GM12878 (cell line): Measurements from ENCODE around the gene FAM193A. TPM values are rescaled to one million over a fixed set of nuclear protein-coding genes. Genes with fewer than 3 reads are reported as not detected.

ENCODE experiments used
- ATAC-seq: fragments of 200-7000 bp; cut with Tn5 transposase; 3 replicates; pipeline ENCODE4 v1.9.1; 2020; ENCODE audit warnings: mild to moderate bottlenecking, moderate library complexity
- BruUV-seq: library from RNA; stranded (reverse); fragments of 400-500 nt; replicated peaks from 2 replicates; lab custom pipeline; 2021; lab: Mats Ljungman, UMichigan
- CTCF ChIA-PET: fragments of 300-600 bp; sonication (Branson Sonifier 250); formaldehyde crosslinking; extraction: SDS; loops from one replicate; lab custom pipeline; 2021; ENCODE audit warnings: inconsistent platforms; lab: Yijun Ruan, JAX
- POLR2A ChIA-PET: fragments of 350-600 bp; formaldehyde crosslinking; extraction: SDS; loops from one replicate; lab custom pipeline; 2021; ENCODE audit warnings: inconsistent platforms; lab: Charles Lee
- RAD21 ChIA-PET: fragments of 300-600 bp; sonication (Branson Sonifier 250); formaldehyde crosslinking; loops from one replicate; lab custom pipeline; 2023; ENCODE audit warnings: antibody characterized with exemption; ENCODE audit not compliant: unreplicated experiment; lab: Charles Lee
- SMC1A ChIA-PET: fragments of 300-600 bp; sonication (Branson Sonifier 250); formaldehyde crosslinking; loops from one replicate; lab custom pipeline; 2023; ENCODE audit not compliant: unreplicated experiment, uncharacterized antibody; lab: Charles Lee
- DNase-seq: peaks from one replicate; pipeline ENCODE4 v3.0.0-alpha.2; 2011; ENCODE audit warnings: low read depth, low spot score
- FAIRE-seq: peaks from 3 replicates; lab custom pipeline; 2011; peaks lifted over from hg19 to GRCh38; lab: Jason Lieb, UNC
- H2AFZ ChIP-seq: 2 replicates; pipeline ENCODE4 v1.6.0; 2011; ENCODE audit warnings: low read depth, low read length, control low read depth; ENCODE audit not compliant: control insufficient read depth
- H3K27ac ChIP-seq: 2 replicates; pipeline ENCODE4 v1.5.1; 2011; ENCODE audit warnings: control low read depth; ENCODE audit not compliant: control insufficient read depth, insufficient read depth
- H3K27me3 ChIP-seq, 2 experiments: replicated peaks in 1 of 2; 2 replicates each; pipeline versions ENCODE4 v1.6.0 to v1.6.1; 2011; ENCODE audit warnings: low read length in 1 of 2; ENCODE audit not compliant: control insufficient read depth in 2 of 2, insufficient read depth in 2 of 2
- H3K36me3 ChIP-seq, 2 experiments: 2 replicates each; pipeline ENCODE4 v1.5.1; 2011; ENCODE audit warnings: low read length in 1 of 2; ENCODE audit not compliant: control insufficient read depth in 2 of 2, insufficient read depth in 2 of 2
- H3K4me1 ChIP-seq: 2 replicates; pipeline ENCODE4 v1.6.1; 2011; ENCODE audit warnings: mild to moderate bottlenecking, low read length, moderate library complexity, mixed read lengths; ENCODE audit not compliant: control insufficient read depth, insufficient read depth
- H3K4me2 ChIP-seq: 2 replicates; pipeline ENCODE4 v1.6.0; 2011; ENCODE audit warnings: control low read depth; ENCODE audit not compliant: control insufficient read depth, insufficient read depth
- H3K4me3 ChIP-seq: fragments of 200-600 bp; sonication (generic); 2 replicates; pipeline ENCODE4 v1.5.1; 2016
- H3K79me2 ChIP-seq: 2 replicates; pipeline ENCODE4 v1.6.0; 2011; ENCODE audit warnings: low read length; ENCODE audit not compliant: control insufficient read depth, insufficient read depth
- H3K9ac ChIP-seq: 2 replicates; pipeline ENCODE4 v1.8.0; 2011; ENCODE audit warnings: low read length, control low read depth, mixed read lengths; ENCODE audit not compliant: control insufficient read depth, insufficient read depth
- H3K9me3 ChIP-seq: replicated peaks from 3 replicates; pipeline ENCODE4 v1.5.1; 2011; ENCODE audit warnings: mild to moderate bottlenecking, low read length; ENCODE audit not compliant: control insufficient read depth, insufficient read depth
- H4K20me1 ChIP-seq: 2 replicates; pipeline ENCODE4 v1.6.0; 2011; ENCODE audit not compliant: control insufficient read depth, insufficient read depth
- CREM ChIP-seq: IDR thresholded peaks from 2 replicates; pipeline ENCODE4 v1.6.1; 2014; ENCODE audit warnings: antibody characterized with exemption, low read depth
- DPF2 ChIP-seq: fragments of 450-650 bp; IDR thresholded peaks from 2 replicates; pipeline ENCODE4 v1.6.1; 2017; ENCODE audit warnings: mild to moderate bottlenecking
- MEF2A ChIP-seq: IDR thresholded peaks from 2 replicates; pipeline ENCODE4 v1.6.1; 2011; ENCODE audit warnings: low read depth, mild to moderate bottlenecking, low read length, moderate library complexity; ENCODE audit not compliant: insufficient read depth
- NBN ChIP-seq: fragments of 450-650 bp; IDR thresholded peaks from 2 replicates; pipeline ENCODE4 v1.6.1; 2016
- NFIC ChIP-seq: IDR thresholded peaks from 2 replicates; pipeline ENCODE4 v1.6.1; 2012; ENCODE audit warnings: low read depth, mild to moderate bottlenecking, inconsistent platforms, low read length, moderate library complexity
- NFYA ChIP-seq: IDR thresholded peaks from 2 replicates; pipeline ENCODE4 v1.6.1; 2011; ENCODE audit warnings: low read depth, mild to moderate bottlenecking, low read length, improper control_type of control experiment, borderline replicate concordance
- NR2C2 ChIP-seq: IDR thresholded peaks from 2 replicates; pipeline ENCODE4 v1.6.1; 2011; ENCODE audit warnings: borderline replicate concordance, low read depth; ENCODE audit not compliant: control insufficient read depth, insufficient read length
- RUNX3 ChIP-seq: IDR thresholded peaks from 2 replicates; pipeline ENCODE4 v1.6.1; 2012; ENCODE audit warnings: low read length, inconsistent platforms
- SMC3 ChIP-seq: IDR thresholded peaks from 2 replicates; pipeline ENCODE4 v1.6.1; 2011; ENCODE audit warnings: low read length, improper control_type of control experiment, borderline replicate concordance
- SPI1 ChIP-seq: IDR thresholded peaks from 2 replicates; pipeline ENCODE4 v1.6.1; 2011; ENCODE audit warnings: low read depth, mild to moderate bottlenecking, low read length, moderate library complexity, borderline replicate concordance; ENCODE audit not compliant: insufficient read depth
- YBX1 ChIP-seq: fragments of 450-650 bp; IDR thresholded peaks from 2 replicates; pipeline ENCODE4 v1.6.1; 2016; ENCODE audit warnings: antibody characterized with exemption
- ZNF207 ChIP-seq: fragments of 450-650 bp; IDR thresholded peaks from 2 replicates; pipeline ENCODE4 v1.6.1; 2014; ENCODE audit warnings: antibody characterized with exemption, mild to moderate bottlenecking, borderline replicate concordance
- ZSCAN29 ChIP-seq: fragments of 450-650 bp; IDR thresholded peaks from 2 replicates; pipeline ENCODE4 v1.6.1; 2017; ENCODE audit warnings: mild to moderate bottlenecking, moderate library complexity
- WGBS: methylation state at CpG from one replicate; pipeline ENCODE4 v1.1.6; 2016; ENCODE audit warnings: low lambda C conversion rate; ENCODE audit not compliant: insufficient replicate concordance, insufficient coverage; ENCODE audit errors: missing lambda C conversion rate; 5-methylcytosine and 5-hydroxymethylcytosine counted together
- in situ Hi-C: fragments of 300-500 bp; cut with MboI; formaldehyde crosslinking; loops from 9 replicates; pipeline ENCODE4 v1.14.3; 2018; ENCODE audit warnings: mixed read lengths
- intact Hi-C: fragments of 100-400 bp; cut with micrococcal nuclease; formaldehyde crosslinking; loops from one replicate; pipeline ENCODE4 v1.14.2; 2022; ENCODE audit not compliant: unreplicated experiment
- polyA plus RNA-seq, 11 experiments: library from polyadenylated mRNA; depleted of rRNA in 4 of 11; unstranded in 6 of 11; stranded (reverse) in 5 of 11; fragments of >200 nt; fragmentation: Nextera tagmentation in 4 of 11; fragmentation: Illumina TruSeq in 1 of 11; extraction: Ambion mirVana in 4 of 11; extraction: Trizol in 1 of 11; gene quantifications; 1 replicate in 1 of 11; 2 replicates in 10 of 11; pipeline versions ENCODE4 v1.2.1 to v1.2.3, GENCODE V29; 2011 to 2016; ENCODE audit warnings: inconsistent platforms in 2 of 11, missing spikeins in 2 of 11, low read depth in 1 of 11
- total RNA-seq, 4 experiments: library from RNA; depleted of rRNA in 3 of 4; stranded (reverse); fragments of >200 nt in 3 of 4; fragmentation: Illumina TruSeq in 1 of 4; extraction: Trizol in 1 of 4; gene quantifications; 2 replicates each; pipeline versions ENCODE4 v1.2.1 to v1.2.3, GENCODE V29; 2013 to 2021
- TF ChIP-seq, protein P1 (sequence below): fragments of 450-650 bp; IDR thresholded peaks from 2 replicates; pipeline ENCODE4 v1.6.1; 2018; ENCODE audit warnings: borderline replicate concordance, mild to moderate bottlenecking; ENCODE audit not compliant: partially characterized antibody

The FAM193A gene
- total and polyA plus RNA-seq, 10 of the 15 experiments (the other 5 are each of a cell fraction or from before 2014, with no cell fraction given): 0.52 to 23.3 (median 7.4) TPM

DNA sequence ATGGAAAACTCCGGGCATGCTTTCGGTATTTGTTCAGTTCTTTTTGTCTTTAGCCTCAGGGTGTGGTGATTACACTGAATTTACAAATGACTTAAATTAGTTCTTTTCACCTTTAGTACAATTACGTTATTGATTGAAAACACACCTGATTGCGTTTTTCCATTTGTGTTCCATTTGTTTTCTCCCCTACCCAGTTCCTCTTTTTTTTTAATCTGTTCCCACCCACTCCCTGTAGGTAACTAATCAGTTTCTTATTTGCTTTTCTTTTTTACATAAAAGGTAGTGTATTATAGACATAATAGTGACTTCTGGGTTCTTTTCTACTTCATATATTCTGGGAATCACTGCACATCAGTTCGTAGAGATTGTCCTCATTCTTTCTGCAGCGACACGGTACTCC is 166.3 kb downstream of the FAM193A start:
- intact Hi-C loops: no loop called here
- Histone ChIP-seq H3K9me3 (no peaks in the 10 kb centered on the region), H3K4me3 (no peak overlapping the region), H2AFZ (no peak overlapping the region), H3K79me2 (no peaks in the 10 kb centered on the region), H3K27me3 (no peaks in the 10 kb centered on the region), H3K9ac (no peak overlapping the region), H3K4me2 (no peak overlapping the region), H4K20me1 (no peaks in the 10 kb centered on the region), H3K27ac (no peak overlapping the region), H3K4me1 (no peaks in the 10 kb centered on the region; the same call in 1 of the 2 replicates), H3K36me3 (peaks cover 17 to 23% of the 10 kb centered on the region in 2 experiments)
- in situ Hi-C loops: no loop called here
- FAIRE-seq (no peak), ATAC-seq (no peak), DNase-seq (no peak)
- ChIA-PET POLR2A (no interaction called here), SMC1A (no interaction called here), RAD21 (no interaction called here), CTCF (no interaction called here)
- TF ChIP-seq CREM: no peak
- no peak for TF ChIP-seq YBX1
- no peak for TF ChIP-seq ZSCAN29
- TF ChIP-seq DPF2: no peak
- peak; percentile 43; the same call in 1 of the 2 replicates for TF ChIP-seq SPI1
- TF ChIP-seq NFYA: no peak
- WGBS: 86% methylated on average over 7 of the region's 7 CpGs
- no TSS peak for BruUV-seq

DNA sequence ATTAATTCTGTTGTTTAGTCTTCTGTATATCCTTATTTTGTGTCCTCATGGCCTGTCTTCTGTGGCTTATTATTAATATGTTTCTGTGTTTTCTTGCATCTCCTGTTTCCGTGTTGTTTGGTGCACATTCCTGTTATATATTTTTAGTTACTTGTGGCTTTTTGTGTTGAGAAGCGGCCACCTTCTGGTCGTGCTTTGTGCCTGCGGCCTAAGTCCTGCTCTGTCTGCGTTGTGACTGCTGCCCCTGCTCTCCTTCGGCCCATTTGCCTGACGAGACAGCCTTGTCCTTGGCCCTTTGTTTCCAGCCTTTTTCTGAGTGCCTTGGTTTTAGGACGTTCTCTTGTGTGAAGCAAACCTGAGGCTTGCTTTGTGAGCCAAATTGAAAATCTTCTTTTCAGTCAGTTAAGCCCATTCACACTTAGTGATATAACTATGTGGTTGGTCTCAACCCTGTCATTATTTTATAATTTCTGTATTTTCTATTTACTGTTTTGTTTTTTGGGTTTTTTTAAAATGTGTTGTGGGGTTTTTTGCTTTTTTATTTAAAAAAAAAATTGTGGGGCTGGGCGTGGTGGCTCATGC is 175.9 kb downstream of the FAM193A start:
- in situ Hi-C loops (no loop called here), intact Hi-C loops (loop anchor here (5.0 kb wide), 1 partner anchor 35 kb away; no protein-coding TSS in a partner anchor)
- CTCF ChIA-PET: interaction anchor here (0.9 to 1.2 kb wide), 3 partner anchors 16 to 154 kb away, joined by 3 to 7 read pairs (median 5); no protein-coding TSS in a partner anchor
- Histone ChIP-seq H3K79me2 (no peaks in the 10 kb centered on the region; the same call in 1 of the 2 replicates), H3K4me1 (peaks cover 20% of the 10 kb centered on the region), H3K27ac (peak overlapping the region; percentile 70; the same call in 1 of the 2 replicates), H3K27me3 (no peaks in the 10 kb centered on the region), H3K9me3 (no peaks in the 10 kb centered on the region), H3K4me3 (no peak overlapping the region), H4K20me1 (no peaks in the 10 kb centered on the region), H3K36me3 (peaks cover 2 to 3% of the 10 kb centered on the region in 2 experiments; a peak in 3 of 4 replicates), H2AFZ (no peak overlapping the region; the same call in none of the 2 replicates), H3K9ac (no peak overlapping the region), H3K4me2 (peak overlapping the region; percentile 59)
- 3% methylated on average over 9 of the region's 9 CpGs for WGBS
- SMC1A ChIA-PET: interaction anchor here (1.9 kb wide), 1 partner anchor 16 kb away, joined by 7 read pairs; no protein-coding TSS in a partner anchor
- POLR2A ChIA-PET: interaction anchor here (0.6 to 0.7 kb wide), 3 partner anchors 19 to 343 kb away, joined by 3 to 4 read pairs (median 3); no protein-coding TSS in a partner anchor
- ATAC-seq (peak; percentile 81), FAIRE-seq (peak; percentile 81), DNase-seq (no peak)
- no TSS peak for BruUV-seq
- RAD21 ChIA-PET: interaction anchor here (0.6 kb wide), 1 partner anchor 16 kb away, joined by 3 read pairs; no protein-coding TSS in a partner anchor
- no peak for TF ChIP-seq ZNF207
- no peak for TF ChIP-seq NR2C2
- TF ChIP-seq RUNX3: peak; percentile 68; the same call in 1 of the 2 replicates
- TF ChIP-seq NFIC: no peak
- TF ChIP-seq NBN: no peak
- 0 out of 2 replicates have a peak, but pooled peaks have one; percentile 41 for TF ChIP-seq MEF2A
- TF ChIP-seq, protein P1, sequence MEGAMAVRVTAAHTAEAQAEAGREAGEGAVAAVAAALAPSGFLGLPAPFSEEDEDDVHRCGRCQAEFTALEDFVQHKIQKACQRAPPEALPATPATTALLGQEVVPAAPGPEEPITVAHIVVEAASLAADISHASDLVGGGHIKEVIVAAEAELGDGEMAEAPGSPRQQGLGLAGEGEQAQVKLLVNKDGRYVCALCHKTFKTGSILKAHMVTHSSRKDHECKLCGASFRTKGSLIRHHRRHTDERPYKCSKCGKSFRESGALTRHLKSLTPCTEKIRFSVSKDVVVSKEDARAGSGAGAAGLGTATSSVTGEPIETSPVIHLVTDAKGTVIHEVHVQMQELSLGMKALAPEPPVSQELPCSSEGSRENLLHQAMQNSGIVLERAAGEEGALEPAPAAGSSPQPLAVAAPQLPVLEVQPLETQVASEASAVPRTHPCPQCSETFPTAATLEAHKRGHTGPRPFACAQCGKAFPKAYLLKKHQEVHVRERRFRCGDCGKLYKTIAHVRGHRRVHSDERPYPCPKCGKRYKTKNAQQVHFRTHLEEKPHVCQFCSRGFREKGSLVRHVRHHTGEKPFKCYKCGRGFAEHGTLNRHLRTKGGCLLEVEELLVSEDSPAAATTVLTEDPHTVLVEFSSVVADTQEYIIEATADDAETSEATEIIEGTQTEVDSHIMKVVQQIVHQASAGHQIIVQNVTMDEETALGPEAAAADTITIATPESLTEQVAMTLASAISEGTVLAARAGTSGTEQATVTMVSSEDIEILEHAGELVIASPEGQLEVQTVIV: no peak
- TF ChIP-seq SMC3: peak; percentile 37; the same call in 1 of the 2 replicates
